HepG2 (cell line): ENCODE measurements around the gene ELP6. TPM values are rescaled to one million over a fixed set of nuclear protein-coding genes. Genes with fewer than 3 reads are reported as not detected.

Source experiments
- ATAC-seq: fragments of 200-7000 bp; cut with Tn5 transposase; 3 replicates; pipeline ENCODE4 v1.9.1; 2020; ENCODE audit warnings: mild to moderate bottlenecking, moderate library complexity
- BruUV-seq: library from RNA; stranded (reverse); fragments of 400-500 nt; replicated peaks from 2 replicates; lab custom pipeline; 2021; lab: Mats Ljungman, UMichigan
- CTCF ChIA-PET: fragments of 300-600 bp; formaldehyde crosslinking; extraction: SDS; loops from one replicate; lab custom pipeline; 2021; ENCODE audit warnings: low total read pairs, inconsistent platforms, low intra/inter-chr PET ratio; lab: Yijun Ruan, JAX
- POLR2A ChIA-PET: fragments of 350-600 bp; sonication (Branson Sonifier 250); formaldehyde crosslinking; loops from one replicate; lab custom pipeline; 2020; ENCODE audit warnings: antibody characterized with exemption, inconsistent platforms; lab: Yijun Ruan, JAX
- DNase-seq: peaks from one replicate; pipeline ENCODE4 v3.0.0-alpha.2; 2015; ENCODE audit warnings: low spot score
- FAIRE-seq: peaks from 3 replicates; lab custom pipeline; 2011; peaks lifted over from hg19 to GRCh38; lab: Jason Lieb, UNC
- H2AFZ ChIP-seq: one replicate; pipeline ENCODE4 v1.6.1; 2011; ENCODE audit warnings: low read length, inconsistent platforms
- H3K27ac ChIP-seq: fragments of 300-600 bp; 3 replicates; pipeline ENCODE4 v1.8.0; 2011; ENCODE audit warnings: mixed run types, mild to moderate bottlenecking, mixed read lengths, low read length, inconsistent platforms; ENCODE audit not compliant: insufficient read depth; ENCODE audit errors: extremely low read length
- H3K27me3 ChIP-seq, 2 experiments: fragments of 200-600 bp in 1 of 2; 2 replicates in 1 of 2; 3 replicates in 1 of 2; pipeline versions ENCODE4 v1.6.0 to v1.8.0; 2011; ENCODE audit warnings: low read length in 2 of 2, mild to moderate bottlenecking in 2 of 2, moderate library complexity in 2 of 2, inconsistent platforms in 1 of 2; ENCODE audit not compliant: insufficient read depth in 2 of 2, control insufficient read depth in 1 of 2
- H3K36me3 ChIP-seq, 2 experiments: fragments of 200-600 bp in 1 of 2; replicated peaks in 1 of 2; 2 replicates in 1 of 2; 3 replicates in 1 of 2; pipeline versions ENCODE4 v1.5.1 to v1.8.0; 2011; ENCODE audit warnings: low read length in 2 of 2, inconsistent platforms in 1 of 2; ENCODE audit not compliant: insufficient read depth in 2 of 2, control insufficient read depth in 1 of 2
- H3K4me1 ChIP-seq: 2 replicates; pipeline ENCODE4 v1.5.1; 2012; ENCODE audit warnings: low read length, inconsistent platforms; ENCODE audit not compliant: insufficient read depth
- H3K4me2 ChIP-seq: 2 replicates; pipeline ENCODE4 v1.6.0; 2011; ENCODE audit warnings: low read depth, low read length, inconsistent platforms
- H3K4me3 ChIP-seq, 3 experiments: fragments of 200-600 bp in 1 of 3; sonication (generic), shearing (Covaris generic) in 1 of 3; replicated peaks in 1 of 3; 2 replicates each; pipeline ENCODE4 v1.5.1; 2011 to 2016; ENCODE audit warnings: low read length in 3 of 3, inconsistent platforms in 2 of 3, low read depth in 2 of 3, mild to moderate bottlenecking in 2 of 3, control low read depth in 1 of 3, mixed read lengths in 1 of 3; ENCODE audit not compliant: insufficient read depth in 1 of 3
- H3K79me2 ChIP-seq: one replicate; pipeline ENCODE4 v1.6.1; 2011; ENCODE audit warnings: low read length, inconsistent platforms; ENCODE audit not compliant: insufficient read depth
- H3K9ac ChIP-seq: 2 replicates; pipeline ENCODE4 v1.6.0; 2011; ENCODE audit warnings: mild to moderate bottlenecking, low read depth, low read length, inconsistent platforms; ENCODE audit not compliant: insufficient read depth
- H3K9me3 ChIP-seq: 2 replicates; pipeline ENCODE4 v1.5.1; 2012; ENCODE audit warnings: mild to moderate bottlenecking, low read length
- H4K20me1 ChIP-seq: 2 replicates; pipeline ENCODE4 v1.6.0; 2011; ENCODE audit warnings: inconsistent platforms, mild to moderate bottlenecking, low read length, moderate library complexity; ENCODE audit not compliant: insufficient read depth
- HIVEP1 ChIP-seq: sonication (generic); formaldehyde crosslinking; IDR thresholded peaks from 2 replicates; pipeline ENCODE4 v1.4.0; 2020; ENCODE audit warnings: mild to moderate bottlenecking, missing genetic modification reagents
- PHF8 ChIP-seq: sonication (generic); formaldehyde crosslinking; IDR thresholded peaks from 2 replicates; pipeline ENCODE4 v1.5.0; 2020; ENCODE audit warnings: missing genetic modification reagents
- RAD51 ChIP-seq: fragments of 450-650 bp; IDR thresholded peaks from 2 replicates; pipeline ENCODE4 v1.6.1; 2016; ENCODE audit warnings: borderline replicate concordance
- RFXAP ChIP-seq: sonication (generic); formaldehyde crosslinking; IDR thresholded peaks from 2 replicates; pipeline ENCODE4 v1.4.0; 2020; ENCODE audit warnings: missing genetic modification reagents, borderline replicate concordance
- SP140L ChIP-seq: sonication (generic); formaldehyde crosslinking; IDR thresholded peaks from 2 replicates; pipeline ENCODE4 v1.4.0; 2020; ENCODE audit warnings: missing genetic modification reagents, borderline replicate concordance
- ZC3H13 ChIP-seq: sonication (generic); formaldehyde crosslinking; IDR thresholded peaks from 2 replicates; pipeline ENCODE4 v1.8.1; 2023; ENCODE audit warnings: mild to moderate bottlenecking, missing genetic modification reagents, moderate library complexity
- ZFP36L2 ChIP-seq: sonication (generic); formaldehyde crosslinking; IDR thresholded peaks from 2 replicates; pipeline ENCODE4 v1.4.0; 2020; ENCODE audit warnings: missing genetic modification reagents
- ZKSCAN8 ChIP-seq: IDR thresholded peaks from 2 replicates; pipeline ENCODE4 v1.6.1; 2016; ENCODE audit warnings: borderline replicate concordance, missing genetic modification reagents, missing compliant biosample characterization
- ZNF33B ChIP-seq: sonication (generic); formaldehyde crosslinking; IDR thresholded peaks from 2 replicates; pipeline ENCODE4 v1.5.1; 2020; ENCODE audit warnings: mild to moderate bottlenecking, missing genetic modification reagents
- ZNF781 ChIP-seq: sonication (generic); formaldehyde crosslinking; IDR thresholded peaks from 2 replicates; pipeline ENCODE4 v1.5.1; 2020; ENCODE audit warnings: borderline replicate concordance, mild to moderate bottlenecking, missing genetic modification reagents; ENCODE audit errors: not compliant biosample characterization
- ZNF788 ChIP-seq: sonication (generic); formaldehyde crosslinking; IDR thresholded peaks from 2 replicates; pipeline ENCODE4 v1.5.0; 2020; ENCODE audit warnings: mild to moderate bottlenecking, missing genetic modification reagents, borderline replicate concordance
- WGBS: methylation state at CpG from one replicate; pipeline ENCODE4 v1.1.6; 2017; ENCODE audit warnings: low lambda C conversion rate; 5-methylcytosine and 5-hydroxymethylcytosine counted together
- in situ Hi-C: cut with HindIII; loops from 2 replicates; pipeline ENCODE4 v1.10.0; 2017; ENCODE audit warnings: low pct_unique_long_range_greater_than_20kb; ENCODE audit not compliant: extremely low pct_ligation_motif_present
- intact Hi-C: fragments of 100-400 bp; cut with micrococcal nuclease; formaldehyde crosslinking; loops from one replicate; pipeline ENCODE4 v1.10.0; 2022; ENCODE audit not compliant: unreplicated experiment
- polyA plus RNA-seq, 8 experiments: library from polyadenylated mRNA; depleted of rRNA in 3 of 8; stranded (reverse) in 7 of 8; unstranded in 1 of 8; fragments of >200 nt; fragmentation: Illumina TruSeq in 4 of 8; extraction: Trizol in 4 of 8; gene quantifications; 2 replicates each; pipeline versions ENCODE4 v1.2.1 to v1.2.3, GENCODE V29; 2011 to 2016; ENCODE audit warnings: low read depth in 4 of 8, missing spikeins in 1 of 8, mixed read lengths in 1 of 8; ENCODE audit not compliant: insufficient read depth in 1 of 8
- total RNA-seq, 5 experiments: library from RNA; depleted of rRNA; stranded (reverse); fragments of >200 nt; fragmentation: Illumina TruSeq; extraction: Trizol; gene quantifications; 2 replicates each; pipeline ENCODE4 v1.2.3, GENCODE V29; 2016; ENCODE audit warnings: low read depth in 1 of 5
- TF ChIP-seq, protein P1 (sequence below): sonication (generic); formaldehyde crosslinking; IDR thresholded peaks from 2 replicates; pipeline ENCODE4 v1.4.0; 2020; ENCODE audit warnings: missing genetic modification reagents, mild to moderate bottlenecking, borderline replicate concordance
- TF ChIP-seq, protein P2 (sequence below): sonication (generic); formaldehyde crosslinking; IDR thresholded peaks from 2 replicates; pipeline ENCODE4 v1.4.0; 2020; ENCODE audit warnings: missing genetic modification reagents, borderline replicate concordance
- TF ChIP-seq, protein P3 (sequence below): sonication (generic); formaldehyde crosslinking; IDR thresholded peaks from 2 replicates; pipeline ENCODE4 v1.5.0; 2020; ENCODE audit warnings: mild to moderate bottlenecking, missing genetic modification reagents

The ELP6 gene
- total and polyA plus RNA-seq, 2 of the 13 experiments (the other 11 are each of a cell fraction or from before 2014, with no cell fraction given), result 45.0 to 49.3 TPM

DNA sequence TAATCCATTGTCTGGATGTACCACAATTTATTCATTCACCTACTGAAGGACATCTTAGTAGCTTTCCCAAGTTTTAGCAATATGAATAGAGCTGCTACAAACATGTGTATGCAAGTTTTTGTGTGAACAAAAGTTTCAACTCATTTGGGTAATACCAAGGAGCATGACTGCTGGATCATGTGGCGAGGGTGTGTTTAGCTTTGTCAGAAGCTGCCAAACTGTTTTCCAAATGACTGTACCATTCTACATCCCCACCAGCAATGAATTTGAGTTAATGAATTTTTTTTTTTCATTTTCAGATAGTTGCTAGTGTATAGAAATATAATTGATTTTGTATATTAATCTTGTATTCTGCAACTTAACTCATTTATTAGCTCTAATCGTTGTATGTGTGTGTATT, 20.0 kb upstream of the ELP6 start:
- ATAC-seq, result no peak
- H2AFZ ChIP-seq, result no peak overlapping the region
- H3K79me2 ChIP-seq, result no peaks in the 10 kb centered on the region
- no peak for FAIRE-seq
- WGBS, result 85% methylated on average over 2 of the region's 2 CpGs
- H3K36me3 ChIP-seq, result no peaks in the 10 kb centered on the region
- no TSS peak for BruUV-seq
- ChIA-PET POLR2A (interaction anchor here (0.9 kb wide), 1 partner anchor 9 kb away, joined by 4 read pairs; no protein-coding TSS in a partner anchor), CTCF (no interaction called here)
- no peak for TF ChIP-seq HIVEP1 (CRISPR knock-in tag)
- no peak for TF ChIP-seq SP140L (CRISPR knock-in tag)
- TF ChIP-seq ZNF788, result no peak
- TF ChIP-seq RAD51, result no peak
- no peak for TF ChIP-seq RFXAP
- TF ChIP-seq, protein P1, sequence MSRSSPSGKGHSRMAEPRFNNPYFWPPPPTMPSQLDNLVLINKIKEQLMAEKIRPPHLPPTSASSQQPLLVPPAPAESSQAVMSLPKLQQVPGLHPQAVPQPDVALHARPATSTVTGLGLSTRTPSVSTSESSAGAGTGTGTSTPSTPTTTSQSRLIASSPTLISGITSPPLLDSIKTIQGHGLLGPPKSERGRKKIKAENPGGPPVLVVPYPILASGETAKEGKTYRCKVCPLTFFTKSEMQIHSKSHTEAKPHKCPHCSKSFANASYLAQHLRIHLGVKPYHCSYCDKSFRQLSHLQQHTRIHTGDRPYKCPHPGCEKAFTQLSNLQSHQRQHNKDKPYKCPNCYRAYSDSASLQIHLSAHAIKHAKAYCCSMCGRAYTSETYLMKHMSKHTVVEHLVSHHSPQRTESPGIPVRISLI, result no peak
- no peak for TF ChIP-seq ZNF33B (CRISPR knock-in tag)
- no peak for TF ChIP-seq ZKSCAN8 (CRISPR knock-in tag)
- TF ChIP-seq PHF8 (CRISPR knock-in tag), result no peak
- TF ChIP-seq, protein P2, sequence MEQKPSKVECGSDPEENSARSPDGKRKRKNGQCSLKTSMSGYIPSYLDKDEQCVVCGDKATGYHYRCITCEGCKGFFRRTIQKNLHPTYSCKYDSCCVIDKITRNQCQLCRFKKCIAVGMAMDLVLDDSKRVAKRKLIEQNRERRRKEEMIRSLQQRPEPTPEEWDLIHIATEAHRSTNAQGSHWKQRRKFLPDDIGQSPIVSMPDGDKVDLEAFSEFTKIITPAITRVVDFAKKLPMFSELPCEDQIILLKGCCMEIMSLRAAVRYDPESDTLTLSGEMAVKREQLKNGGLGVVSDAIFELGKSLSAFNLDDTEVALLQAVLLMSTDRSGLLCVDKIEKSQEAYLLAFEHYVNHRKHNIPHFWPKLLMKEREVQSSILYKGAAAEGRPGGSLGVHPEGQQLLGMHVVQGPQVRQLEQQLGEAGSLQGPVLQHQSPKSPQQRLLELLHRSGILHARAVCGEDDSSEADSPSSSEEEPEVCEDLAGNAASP (CRISPR knock-in tag), result no peak
- no peak for TF ChIP-seq ZNF781 (CRISPR knock-in tag)
- TF ChIP-seq ZC3H13, result no peak
- no peak for TF ChIP-seq ZFP36L2
- TF ChIP-seq, protein P3, sequence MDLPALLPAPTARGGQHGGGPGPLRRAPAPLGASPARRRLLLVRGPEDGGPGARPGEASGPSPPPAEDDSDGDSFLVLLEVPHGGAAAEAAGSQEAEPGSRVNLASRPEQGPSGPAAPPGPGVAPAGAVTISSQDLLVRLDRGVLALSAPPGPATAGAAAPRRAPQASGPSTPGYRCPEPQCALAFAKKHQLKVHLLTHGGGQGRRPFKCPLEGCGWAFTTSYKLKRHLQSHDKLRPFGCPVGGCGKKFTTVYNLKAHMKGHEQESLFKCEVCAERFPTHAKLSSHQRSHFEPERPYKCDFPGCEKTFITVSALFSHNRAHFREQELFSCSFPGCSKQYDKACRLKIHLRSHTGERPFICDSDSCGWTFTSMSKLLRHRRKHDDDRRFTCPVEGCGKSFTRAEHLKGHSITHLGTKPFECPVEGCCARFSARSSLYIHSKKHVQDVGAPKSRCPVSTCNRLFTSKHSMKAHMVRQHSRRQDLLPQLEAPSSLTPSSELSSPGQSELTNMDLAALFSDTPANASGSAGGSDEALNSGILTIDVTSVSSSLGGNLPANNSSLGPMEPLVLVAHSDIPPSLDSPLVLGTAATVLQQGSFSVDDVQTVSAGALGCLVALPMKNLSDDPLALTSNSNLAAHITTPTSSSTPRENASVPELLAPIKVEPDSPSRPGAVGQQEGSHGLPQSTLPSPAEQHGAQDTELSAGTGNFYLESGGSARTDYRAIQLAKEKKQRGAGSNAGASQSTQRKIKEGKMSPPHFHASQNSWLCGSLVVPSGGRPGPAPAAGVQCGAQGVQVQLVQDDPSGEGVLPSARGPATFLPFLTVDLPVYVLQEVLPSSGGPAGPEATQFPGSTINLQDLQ (CRISPR knock-in tag), result no peak
- in situ Hi-C loops (no loop called here), intact Hi-C loops (no loop called here)
- H3K27me3 ChIP-seq, result peaks cover 0 to 13% of the 10 kb centered on the region in 2 experiments; a peak in 2 of 5 replicates
- H3K4me1 ChIP-seq, result peaks cover 8% of the 10 kb centered on the region
- H3K4me3 ChIP-seq, result no peak overlapping the region
- no peak overlapping the region for H3K9ac ChIP-seq
- no peak overlapping the region for H3K27ac ChIP-seq
- DNase-seq, result no peak
- H3K4me2 ChIP-seq, result no peak overlapping the region
- H3K9me3 ChIP-seq, result no peaks in the 10 kb centered on the region
- H4K20me1 ChIP-seq, result no peaks in the 10 kb centered on the region
